Hematopoietic multipotent progenitor cell treated with erythropoietin and hydrocortisone succinate and interleukin-3 and kit ligand, for 17 days (in vitro differentiated cells): Measurements from ENCODE around the gene GRID1.

Experiments used
- DNase-seq: peaks from one replicate; pipeline ENCODE4 v3.0.0-alpha.2; 2015; ENCODE audit warnings: low spot score

The GRID1 gene

GRCh38 chr10:86213148-86213547 is 153.4 kb downstream of the GRID1 start:
- no peak for DNase-seq

DNA sequence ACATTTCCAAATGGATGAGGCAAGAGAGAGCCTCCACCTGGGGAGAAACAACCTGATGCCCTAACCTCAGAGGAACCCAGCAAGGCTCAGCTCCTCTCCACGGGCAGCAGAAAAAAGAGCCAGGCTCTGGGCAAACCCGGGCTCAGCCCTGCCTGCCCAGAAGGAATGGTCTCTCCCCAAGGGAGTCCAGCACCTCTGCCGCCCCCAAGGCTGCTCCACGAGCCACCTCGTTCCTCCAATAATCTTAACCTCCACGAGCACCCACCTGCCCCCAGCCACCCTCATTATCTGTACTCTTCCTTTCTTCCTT is 154.2 kb downstream of the GRID1 start:
- DNase-seq = no peak

DNA sequence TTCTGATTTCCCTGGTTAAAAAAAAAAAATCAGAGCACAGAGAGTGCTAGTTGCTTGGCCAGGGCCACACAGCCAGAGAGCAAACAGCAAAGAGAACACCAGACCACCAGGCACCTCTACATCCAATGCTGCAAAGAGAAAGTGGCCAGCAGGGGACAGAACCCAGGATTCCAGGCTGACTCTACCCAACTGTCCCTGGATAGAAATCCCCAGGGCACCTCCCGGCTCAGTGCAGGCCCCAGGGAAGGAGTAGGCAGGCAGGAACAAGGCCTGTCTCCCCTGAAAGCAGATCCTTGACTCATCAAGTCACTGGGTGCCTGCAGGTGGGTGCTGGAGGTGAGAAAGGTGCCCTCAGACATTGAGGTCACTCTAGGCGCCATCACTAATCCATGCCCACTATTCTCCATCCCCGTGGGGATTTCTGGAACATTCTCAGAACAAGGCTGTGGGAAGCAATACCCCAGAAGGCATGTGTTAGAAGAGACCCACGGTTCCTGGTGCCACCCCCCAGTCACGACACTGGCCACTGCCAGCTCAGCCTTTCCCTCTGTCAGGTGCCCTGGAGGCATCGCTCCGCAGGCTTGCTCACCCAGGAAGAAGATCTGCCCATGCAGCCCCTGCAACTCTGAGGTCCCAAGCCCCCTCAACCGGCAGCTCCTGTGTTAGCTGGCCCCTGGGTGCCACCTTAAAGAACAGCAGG is 154.8 kb downstream of the GRID1 start:
- DNase-seq = no peak

- DNase-seq = no peak
These were observed 156.2 kb downstream of the GRID1 start for GRCh38 chr10:86210416-86210815.

DNA sequence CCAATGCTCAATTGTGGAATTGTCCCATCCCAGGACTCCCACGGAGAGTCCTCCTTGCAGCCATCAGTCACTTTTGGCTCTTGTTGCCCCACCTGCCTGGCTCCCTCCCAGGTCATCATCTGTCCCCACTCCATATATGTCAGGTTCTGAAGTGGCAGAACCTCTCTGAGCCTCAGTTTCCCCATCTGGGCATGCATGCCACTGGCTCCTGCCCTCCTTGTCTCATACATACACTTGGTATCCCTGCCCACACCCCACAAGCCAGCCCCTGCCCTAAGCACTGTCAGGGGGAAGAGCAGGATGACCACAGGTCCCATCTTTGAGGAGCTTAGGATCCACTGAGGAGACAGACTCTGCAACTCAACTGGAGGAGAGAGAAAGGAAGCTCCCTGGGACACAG is 156.9 kb downstream of the GRID1 start:
- DNase-seq = no peak

- no peak for DNase-seq
These were observed 159.4 kb downstream of the GRID1 start for GRCh38 chr10:86207226-86207625.

DNA sequence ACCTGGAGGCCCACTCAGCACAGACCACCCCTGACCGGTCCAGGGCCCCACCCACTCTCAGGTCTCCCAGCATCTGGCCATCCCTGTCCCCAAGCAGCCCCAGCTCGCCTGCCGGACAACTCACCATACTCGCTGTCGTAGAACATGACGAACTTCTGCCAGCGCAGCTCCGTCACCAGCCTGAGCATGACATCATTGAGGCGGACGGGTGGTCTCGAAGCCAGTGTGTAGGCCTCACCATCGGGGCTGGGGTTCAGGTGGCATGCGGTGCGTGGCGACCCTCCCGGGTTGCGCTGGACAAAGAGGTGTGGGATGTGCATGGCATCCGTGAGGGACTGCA is 160.4 kb downstream of the GRID1 start:
- no peak for DNase-seq

DNA sequence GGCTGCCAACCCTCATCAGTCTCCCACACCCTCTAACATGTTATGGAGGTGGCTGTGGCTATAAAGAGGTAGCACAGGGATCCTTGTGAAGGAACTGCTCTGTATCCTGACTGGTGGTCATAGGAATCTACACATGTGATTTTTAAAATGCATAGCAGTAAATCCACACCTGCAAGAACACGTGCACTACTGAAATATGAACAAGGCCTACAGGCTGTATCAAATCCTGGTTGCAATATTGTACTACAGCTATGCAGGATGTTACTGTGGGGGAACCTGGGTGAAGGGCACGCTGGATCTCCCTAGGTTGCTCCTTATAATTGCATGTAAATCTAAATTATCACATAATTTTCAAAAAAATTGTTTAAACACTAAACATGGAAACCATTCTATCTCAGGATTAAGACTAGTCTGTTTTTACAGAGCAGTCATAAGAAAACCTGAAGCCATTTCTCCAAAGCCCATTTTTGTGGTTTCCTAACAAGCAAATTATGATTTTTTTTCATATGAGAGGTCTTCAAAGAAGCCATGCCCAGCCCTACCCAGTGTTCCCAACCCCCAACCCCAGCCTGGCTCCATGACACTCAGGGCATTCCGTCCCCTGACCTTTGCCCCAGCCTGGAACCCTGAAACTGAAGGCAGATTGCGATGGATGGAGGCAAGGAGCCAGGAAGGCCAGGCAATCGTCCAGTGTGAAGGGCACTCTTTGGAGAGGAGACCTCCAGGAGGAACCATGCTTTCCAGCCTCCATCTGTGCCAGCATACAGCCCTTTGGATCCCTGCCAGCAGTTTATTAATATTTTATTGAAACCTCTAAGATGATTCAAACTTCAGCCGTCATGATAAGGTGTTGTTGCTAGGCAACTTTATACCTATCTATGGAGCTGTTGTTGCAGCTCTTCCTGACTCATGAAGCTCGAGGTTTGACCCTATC is 161.0 kb downstream of the GRID1 start:
- no peak for DNase-seq

GRCh38 chr10:86204421-86205305 is 161.9 kb downstream of the GRID1 start:
- no peak for DNase-seq

GRCh38 chr10:86203162-86203905 is 163.3 kb downstream of the GRID1 start:
- DNase-seq = no peak

DNA sequence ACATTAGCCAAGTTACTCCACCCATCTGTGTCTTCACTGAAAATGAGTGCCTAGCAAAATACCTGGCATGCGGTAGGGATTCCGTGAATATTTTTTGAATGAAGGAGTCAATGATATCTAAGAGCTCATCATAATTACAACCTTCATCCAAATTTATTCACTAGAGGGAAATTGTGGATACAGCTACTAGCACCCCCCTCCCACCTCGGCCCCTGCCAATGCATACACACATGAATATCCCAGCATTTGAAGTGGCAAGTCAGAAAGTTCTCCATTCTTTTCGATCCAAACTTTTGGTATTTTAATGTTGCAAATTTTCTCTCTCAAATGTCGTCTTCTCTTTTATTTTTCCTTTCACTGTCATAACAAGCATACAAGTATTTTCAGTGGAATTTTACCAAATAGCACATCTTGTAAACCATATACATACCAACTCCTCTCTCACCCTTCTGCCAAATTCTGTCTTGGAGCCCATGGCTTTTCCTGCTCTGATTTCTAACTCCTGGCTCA is 164.3 kb downstream of the GRID1 start:
- DNase-seq = no peak

DNA sequence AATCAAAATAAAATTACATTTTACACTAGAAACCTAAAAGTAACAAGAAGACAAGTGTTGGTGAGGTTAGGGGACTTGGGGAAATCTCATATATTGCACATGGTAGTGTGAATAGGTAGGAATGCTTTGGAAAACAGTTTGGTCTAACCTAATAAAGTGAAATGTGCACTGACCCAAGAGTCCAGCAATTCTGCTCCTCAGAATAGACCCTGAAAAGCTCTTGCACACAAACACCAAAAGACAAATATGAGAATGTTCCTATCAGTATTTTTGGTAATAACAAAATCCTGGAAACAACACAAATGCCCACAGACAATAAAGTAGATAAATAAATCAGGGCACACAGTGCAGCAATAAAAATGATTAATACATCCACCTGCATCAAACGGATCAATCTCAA is 165.7 kb downstream of the GRID1 start:
- no peak for DNase-seq

DNA sequence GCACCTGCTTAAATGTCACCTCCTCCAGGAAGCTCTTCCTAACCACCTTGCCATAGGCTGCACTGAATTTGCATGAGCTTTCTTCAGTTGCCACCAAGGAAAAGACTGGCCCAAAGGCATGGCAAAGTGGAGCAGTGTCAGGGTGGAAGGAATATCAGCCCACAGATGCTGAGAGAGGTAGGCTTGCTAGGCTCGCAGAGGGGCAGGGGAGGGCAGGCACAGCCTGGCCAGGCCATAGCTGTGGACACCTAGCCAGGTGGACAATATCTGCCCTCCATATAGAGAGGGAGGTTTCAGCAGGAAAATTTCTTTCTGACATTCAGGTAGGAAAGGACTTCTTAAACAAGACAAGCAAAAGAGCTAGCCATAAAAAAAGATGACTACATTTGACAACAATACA is 166.3 kb downstream of the GRID1 start:
- no peak for DNase-seq

DNA sequence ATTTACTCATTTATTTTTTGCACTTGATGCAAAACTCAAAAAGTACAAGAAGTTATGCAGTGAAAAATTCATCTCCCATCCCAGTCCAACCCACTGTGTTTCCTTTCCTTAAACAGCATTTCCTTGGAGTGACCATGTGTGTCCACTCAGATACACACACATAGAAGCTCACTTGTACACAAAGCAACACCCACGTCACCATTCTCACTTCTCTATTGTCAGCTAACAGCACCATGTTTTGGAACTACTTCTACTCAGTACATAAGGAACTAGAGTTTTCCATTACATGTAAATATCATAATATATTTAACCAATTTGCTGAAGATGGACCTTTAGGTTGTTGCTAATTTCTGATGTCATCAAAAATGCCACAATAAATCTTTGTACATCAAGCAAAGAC is 167.6 kb downstream of the GRID1 start:
- DNase-seq = no peak

GRCh38 chr10:86198271-86198670 is 168.3 kb downstream of the GRID1 start:
- no peak for DNase-seq

DNA sequence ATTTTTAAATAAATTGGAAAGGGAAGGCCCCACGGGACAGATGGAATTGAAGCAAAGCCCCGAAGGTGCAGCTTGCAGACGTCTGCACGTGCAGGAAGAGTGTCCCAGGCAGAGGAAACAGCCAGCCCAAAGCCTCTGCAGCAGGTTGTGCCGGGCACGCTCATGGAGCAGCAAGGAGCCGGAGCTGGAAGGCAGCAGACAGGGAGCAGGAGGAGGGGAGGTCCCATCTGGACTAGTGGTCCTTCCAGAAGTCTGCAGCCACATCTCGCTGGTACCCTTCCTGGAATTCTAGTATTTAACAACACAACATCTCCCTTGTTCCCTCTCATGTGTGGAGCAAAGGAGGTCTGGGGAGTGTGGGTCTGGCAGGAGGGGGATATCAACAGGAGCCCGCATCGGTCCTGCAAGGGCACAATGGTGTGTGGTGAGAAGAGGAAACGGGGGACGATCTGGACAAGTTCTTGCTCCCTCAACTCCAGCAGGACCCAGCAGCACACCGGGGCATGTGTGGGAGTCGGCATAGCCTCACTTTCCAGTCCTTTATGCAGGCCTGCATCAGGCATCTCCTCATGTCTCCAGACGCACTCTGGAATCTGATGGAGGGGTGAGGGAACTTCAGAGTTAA is 169.3 kb downstream of the GRID1 start:
- no peak for DNase-seq

DNA sequence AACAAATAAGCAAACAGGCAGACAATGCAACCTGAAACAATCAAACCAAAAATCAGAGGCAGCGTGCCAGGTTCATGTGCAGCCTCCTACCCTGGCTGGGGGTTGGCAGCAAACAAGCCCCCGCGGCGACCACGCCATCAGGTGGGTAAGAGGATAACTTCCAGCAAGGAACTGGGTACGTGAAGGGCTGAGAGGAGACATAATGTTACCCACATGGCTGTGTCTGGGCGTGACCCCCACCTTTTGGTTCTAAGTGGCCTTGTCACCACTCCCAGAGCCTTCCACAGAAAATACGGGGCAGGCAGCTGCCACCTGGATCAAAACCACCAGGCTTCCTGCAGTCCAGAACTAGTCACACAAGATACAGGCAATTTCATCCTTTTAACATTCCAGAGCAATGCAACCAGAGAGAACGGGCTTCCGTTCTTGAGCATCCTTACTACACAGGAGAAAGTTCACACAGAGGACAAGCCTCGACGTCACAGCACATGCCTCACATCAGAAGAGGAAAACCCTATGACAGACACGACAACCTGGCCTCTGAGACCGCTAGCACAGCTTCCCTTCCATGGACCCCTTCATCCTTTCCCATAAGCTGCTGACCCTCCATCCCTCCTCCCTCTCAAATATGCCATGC is 171.0 kb downstream of the GRID1 start:
- no peak for DNase-seq

DNA sequence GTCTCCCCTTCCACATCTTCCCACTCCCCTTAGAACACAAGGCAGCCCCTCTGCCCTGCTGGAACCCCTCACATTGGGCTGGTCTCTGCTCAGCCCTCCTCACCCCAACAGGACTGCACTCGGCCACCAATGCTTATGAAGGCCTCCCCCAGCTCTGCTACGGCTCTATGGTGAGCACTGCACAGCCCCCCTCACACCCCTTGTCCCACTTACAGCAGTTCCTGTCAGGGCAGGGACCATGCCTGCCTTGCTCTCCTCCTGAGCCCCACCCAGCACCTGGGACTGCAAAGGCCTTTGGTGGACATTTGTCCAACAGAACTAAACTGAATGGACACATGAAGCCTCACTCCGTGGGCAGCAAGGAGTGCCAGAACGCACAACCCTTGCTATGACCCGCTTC is 171.9 kb downstream of the GRID1 start:
- no peak for DNase-seq

DNA sequence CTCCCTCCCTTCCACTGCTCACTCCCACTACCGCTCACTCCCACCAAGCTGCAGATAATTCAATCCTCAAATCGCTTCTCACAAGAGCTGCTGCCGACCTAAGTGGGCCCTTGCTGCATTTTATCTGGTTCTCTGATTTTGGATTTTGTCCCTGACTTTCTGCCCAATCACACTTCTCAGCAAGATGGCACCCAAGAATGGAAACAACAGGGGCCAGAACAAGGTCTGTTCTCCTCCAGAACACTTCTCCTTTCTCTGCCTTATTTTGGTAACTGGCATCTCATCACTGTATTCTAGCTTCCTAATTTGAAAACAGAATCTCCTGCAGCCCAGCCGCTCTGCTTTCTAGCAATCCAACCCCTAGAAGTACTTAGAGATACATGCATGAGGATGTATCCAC is 172.8 kb downstream of the GRID1 start:
- no peak for DNase-seq

- no peak for DNase-seq
These were observed 173.9 kb downstream of the GRID1 start for GRCh38 chr10:86192691-86193090.

DNA sequence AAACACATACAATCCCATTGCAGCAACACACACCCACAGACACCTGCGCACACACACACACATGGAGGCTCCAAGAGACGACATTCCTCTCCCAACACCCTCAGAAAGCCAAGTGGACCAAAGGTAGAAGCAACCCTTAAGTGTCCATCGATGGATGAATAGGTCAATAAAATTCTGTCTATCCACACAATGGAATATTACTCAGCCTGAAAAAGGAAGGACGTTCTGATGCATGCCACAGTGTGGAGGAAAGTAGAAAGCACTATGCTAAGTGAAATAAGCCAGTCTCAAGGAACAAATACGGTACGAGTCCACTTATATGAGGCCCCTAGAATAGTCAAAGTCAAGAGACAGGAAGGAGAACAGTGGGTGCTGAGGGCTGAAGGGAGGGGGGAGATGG is 174.4 kb downstream of the GRID1 start:
- DNase-seq = no peak
